HepG2 (cell line): ENCODE measurements around the gene RNF208. TPM values are rescaled to one million over a fixed set of nuclear protein-coding genes. Genes with fewer than 3 reads are reported as not detected.
A peak's percentile ranks its signal among the peaks of the same experiment; 100 is the strongest.

ENCODE experiments used
- AKAP8 ChIP-seq: sonication (generic); formaldehyde crosslinking; IDR thresholded peaks from 2 replicates; pipeline ENCODE4 v1.5.1; 2020; ENCODE audit warnings: mild to moderate bottlenecking, missing genetic modification reagents
- ATF1 ChIP-seq: IDR thresholded peaks from 2 replicates; pipeline ENCODE4 v1.6.1; 2016; ENCODE audit warnings: mild to moderate bottlenecking, control low read depth
- CCDC6 ChIP-seq: sonication (generic); formaldehyde crosslinking; IDR thresholded peaks from 2 replicates; pipeline ENCODE4 v1.8.1; 2022; ENCODE audit warnings: mild to moderate bottlenecking, missing genetic modification reagents, moderate library complexity
- EZH2 ChIP-seq: conservative IDR thresholded peaks from 2 replicates; pipeline ENCODE4 v1.6.1; 2012; ENCODE audit warnings: mild to moderate bottlenecking, low read depth, low read length, moderate library complexity
- FOXO1 ChIP-seq: sonication (generic); formaldehyde crosslinking; IDR thresholded peaks from 2 replicates; pipeline ENCODE4 v1.4.0; 2020; ENCODE audit warnings: missing genetic modification reagents
- FUBP1 ChIP-seq: sonication (generic); formaldehyde crosslinking; IDR thresholded peaks from 2 replicates; pipeline ENCODE4 v1.5.1; 2020; ENCODE audit warnings: missing genetic modification reagents, mild to moderate bottlenecking, borderline replicate concordance
- JUN ChIP-seq: sonication (generic); formaldehyde crosslinking; IDR thresholded peaks from 2 replicates; pipeline ENCODE4 v1.4.0; 2020; ENCODE audit warnings: mild to moderate bottlenecking, missing genetic modification reagents
- MLLT10 ChIP-seq: sonication (generic); formaldehyde crosslinking; IDR thresholded peaks from 2 replicates; pipeline ENCODE4 v1.4.0; 2020; ENCODE audit warnings: missing genetic modification reagents
- MLXIP ChIP-seq: sonication (generic); formaldehyde crosslinking; IDR thresholded peaks from 2 replicates; pipeline ENCODE4 v1.9.0; 2021; ENCODE audit warnings: missing genetic modification reagents, borderline replicate concordance
- NR1H2 ChIP-seq: sonication (generic); formaldehyde crosslinking; IDR thresholded peaks from 2 replicates; pipeline ENCODE4 v1.8.1; 2022; ENCODE audit warnings: low read depth, missing genetic modification reagents, borderline replicate concordance
- ONECUT2 ChIP-seq: sonication (generic); formaldehyde crosslinking; IDR thresholded peaks from 2 replicates; pipeline ENCODE4 v1.4.0; 2020; ENCODE audit warnings: missing genetic modification reagents
- RFX3 ChIP-seq: IDR thresholded peaks from 2 replicates; pipeline ENCODE4 v1.6.1; 2016; ENCODE audit warnings: missing biosample characterization, missing genetic modification reagents
- YY1 ChIP-seq: IDR thresholded peaks from 2 replicates; pipeline ENCODE4 v1.6.1; 2011; ENCODE audit warnings: low read length, low read depth, moderate library complexity, mild to moderate bottlenecking; ENCODE audit not compliant: insufficient read depth, insufficient replicate concordance
- ZBED4 ChIP-seq: sonication (generic); formaldehyde crosslinking; IDR thresholded peaks from 2 replicates; pipeline ENCODE4 v1.4.0; 2020; ENCODE audit warnings: missing genetic modification reagents, borderline replicate concordance
- ZBTB7A ChIP-seq: sonication (generic); formaldehyde crosslinking; IDR thresholded peaks from 2 replicates; pipeline ENCODE4 v1.8.0; 2022; ENCODE audit warnings: mild to moderate bottlenecking, missing genetic modification reagents
- ZC3H4 ChIP-seq: sonication (generic); formaldehyde crosslinking; IDR thresholded peaks from 2 replicates; pipeline ENCODE4 v1.4.0; 2020; ENCODE audit warnings: missing genetic modification reagents, borderline replicate concordance
- ZNF12 ChIP-seq: sonication (generic); formaldehyde crosslinking; IDR thresholded peaks from 2 replicates; pipeline ENCODE4 v1.5.0; 2020; ENCODE audit warnings: missing genetic modification reagents
- ZNF230 ChIP-seq: sonication (generic); formaldehyde crosslinking; IDR thresholded peaks from 2 replicates; pipeline ENCODE4 v1.4.0; 2020; ENCODE audit warnings: mild to moderate bottlenecking, missing genetic modification reagents
- ZNF234 ChIP-seq: sonication (generic); formaldehyde crosslinking; conservative IDR thresholded peaks from 2 replicates; pipeline ENCODE4 v1.5.1; 2020; ENCODE audit warnings: mild to moderate bottlenecking, missing genetic modification reagents
- ZNF510 ChIP-seq: sonication (generic); formaldehyde crosslinking; IDR thresholded peaks from 2 replicates; pipeline ENCODE4 v1.4.0; 2020; ENCODE audit warnings: low read depth, mild to moderate bottlenecking, missing genetic modification reagents
- ZNF607 ChIP-seq: sonication (generic); formaldehyde crosslinking; IDR thresholded peaks from 2 replicates; pipeline ENCODE4 v1.5.1; 2020; ENCODE audit warnings: missing genetic modification reagents, mild to moderate bottlenecking, borderline replicate concordance
- ZNF629 ChIP-seq: sonication (generic); formaldehyde crosslinking; conservative IDR thresholded peaks from 2 replicates; pipeline ENCODE4 v1.5.0; 2020; ENCODE audit warnings: missing genetic modification reagents
- ZNF761 ChIP-seq: sonication (generic); formaldehyde crosslinking; conservative IDR thresholded peaks from 2 replicates; pipeline ENCODE4 v1.4.0; 2020; ENCODE audit warnings: mild to moderate bottlenecking, missing genetic modification reagents
- polyA plus RNA-seq, 8 experiments: library from polyadenylated mRNA; depleted of rRNA in 3 of 8; stranded (reverse) in 7 of 8; unstranded in 1 of 8; fragments of >200 nt; fragmentation: Illumina TruSeq in 4 of 8; extraction: Trizol in 4 of 8; gene quantifications; 2 replicates each; pipeline versions ENCODE4 v1.2.1 to v1.2.3, GENCODE V29; 2011 to 2016; ENCODE audit warnings: low read depth in 4 of 8, missing spikeins in 1 of 8, mixed read lengths in 1 of 8; ENCODE audit not compliant: insufficient read depth in 1 of 8
- total RNA-seq, 5 experiments: library from RNA; depleted of rRNA; stranded (reverse); fragments of >200 nt; fragmentation: Illumina TruSeq; extraction: Trizol; gene quantifications; 2 replicates each; pipeline ENCODE4 v1.2.3, GENCODE V29; 2016; ENCODE audit warnings: low read depth in 1 of 5

The RNF208 gene
- total and polyA plus RNA-seq, 2 of the 13 experiments (the other 11 are each of a cell fraction or from before 2014, with no cell fraction given): 1.6 to 2.1 TPM

GRCh38 chr9:137240318-137240840 lies 18.3 kb upstream of the RNF208 start (continued):
- 0 out of 2 replicates have a peak, but pooled peaks have one; percentile 60 for TF ChIP-seq MLXIP
- no peak for TF ChIP-seq RFX3 (CRISPR knock-in tag)
- no peak for TF ChIP-seq MLLT10 (CRISPR knock-in tag)
- peak; percentile 29 for TF ChIP-seq YY1
- TF ChIP-seq ZC3H4: no peak
- peak; percentile 61; the same call in 1 of the 2 replicates for TF ChIP-seq ZNF12 (CRISPR knock-in tag)
- TF ChIP-seq JUN (CRISPR knock-in tag): no peak
- TF ChIP-seq NR1H2 (CRISPR knock-in tag): no peak; the same call in 1 of the 2 replicates
- TF ChIP-seq EZH2: no peak
- peak; percentile 57; the same call in 1 of the 2 replicates for TF ChIP-seq ZNF230 (CRISPR knock-in tag)
- no peak for TF ChIP-seq ZNF510
- no peak for TF ChIP-seq ONECUT2
- peak; percentile 65; the same call in 1 of the 2 replicates for TF ChIP-seq ZBED4 (CRISPR knock-in tag)
- TF ChIP-seq ZBTB7A (CRISPR knock-in tag): peak; percentile 89
- TF ChIP-seq ZNF607 (CRISPR knock-in tag): peak; percentile 68
- no peak for TF ChIP-seq ATF1 (CRISPR knock-in tag)
- no peak for TF ChIP-seq FUBP1
- TF ChIP-seq FOXO1 (CRISPR knock-in tag): no peak
- TF ChIP-seq ZNF234 (CRISPR knock-in tag): 0 out of 2 replicates have a peak, but pooled peaks have one; percentile 49
- no peak; the same call in 1 of the 2 replicates for TF ChIP-seq ZNF629 (CRISPR knock-in tag)
- TF ChIP-seq ZNF761 (CRISPR knock-in tag): peak; percentile 94
- peak; percentile 81 for TF ChIP-seq AKAP8 (CRISPR knock-in tag)
- TF ChIP-seq CCDC6 (CRISPR knock-in tag): no peak
